HepG2 (cell line): ENCODE data around the gene SPAG7. TPM values are rescaled to one million over a fixed set of nuclear protein-coding genes. Genes with fewer than 3 reads are reported as not detected.

ENCODE experiments used
- ATF1 ChIP-seq: IDR thresholded peaks from 2 replicates; pipeline ENCODE4 v1.6.1; 2016; ENCODE audit warnings: mild to moderate bottlenecking, control low read depth
- FIP1L1 ChIP-seq: fragments of 200-400 bp; formaldehyde crosslinking; IDR thresholded peaks from 2 replicates; pipeline ENCODE4 v1.6.1; 2018; ENCODE audit warnings: low read depth, mild to moderate bottlenecking, low read length, moderate library complexity, borderline replicate concordance; ENCODE audit not compliant: insufficient read depth
- HIVEP1 ChIP-seq: sonication (generic); formaldehyde crosslinking; IDR thresholded peaks from 2 replicates; pipeline ENCODE4 v1.4.0; 2020; ENCODE audit warnings: mild to moderate bottlenecking, missing genetic modification reagents
- IKZF1 ChIP-seq: fragments of 450-650 bp; IDR thresholded peaks from 2 replicates; pipeline ENCODE4 v1.7.1; 2016
- IRX3 ChIP-seq: sonication (generic); formaldehyde crosslinking; IDR thresholded peaks from 2 replicates; pipeline ENCODE4 v1.8.1; 2023; ENCODE audit warnings: mild to moderate bottlenecking, low read depth, missing genetic modification reagents, borderline replicate concordance
- KDM6A ChIP-seq: IDR thresholded peaks from 2 replicates; pipeline ENCODE4 v1.6.1; 2016; ENCODE audit warnings: low read depth
- MIER3 ChIP-seq: IDR thresholded peaks from 2 replicates; pipeline ENCODE4 v1.6.1; 2016; ENCODE audit warnings: missing compliant biosample characterization, borderline replicate concordance
- MXI1 ChIP-seq: IDR thresholded peaks from 3 replicates; pipeline ENCODE4 v1.6.1; 2012; ENCODE audit warnings: low read depth, low read length, inconsistent platforms, borderline replicate concordance
- NCOA2 ChIP-seq: sonication (generic); formaldehyde crosslinking; IDR thresholded peaks from 2 replicates; pipeline ENCODE4 v1.8.0; 2022; ENCODE audit warnings: inconsistent platforms
- NPAS2 ChIP-seq: sonication (generic); formaldehyde crosslinking; IDR thresholded peaks from 2 replicates; pipeline ENCODE4 v1.8.0; 2022; ENCODE audit warnings: mild to moderate bottlenecking, missing genetic modification reagents, borderline replicate concordance
- POGZ ChIP-seq: sonication (generic); formaldehyde crosslinking; IDR thresholded peaks from 2 replicates; pipeline ENCODE4 v1.4.0; 2020; ENCODE audit warnings: mild to moderate bottlenecking, missing genetic modification reagents
- POLR2G ChIP-seq: fragments of 200-400 bp; formaldehyde crosslinking; IDR thresholded peaks from 2 replicates; pipeline ENCODE4 v1.6.1; 2018; ENCODE audit warnings: mild to moderate bottlenecking, low read depth, low read length, moderate library complexity
- SAP130 ChIP-seq: IDR thresholded peaks from 2 replicates; pipeline ENCODE4 v1.6.1; 2016; ENCODE audit warnings: low read depth
- SRSF1 ChIP-seq: fragments of 200-400 bp; formaldehyde crosslinking; optimal IDR thresholded peaks from 2 replicates; pipeline ENCODE3; 2017; ENCODE audit warnings: mild to moderate bottlenecking, low read depth, low read length, moderate library complexity
- SSRP1 ChIP-seq: IDR thresholded peaks from 2 replicates; pipeline ENCODE4 v1.6.1; 2016; ENCODE audit warnings: control low read depth
- TCF12 ChIP-seq, 2 experiments: fragments of 450-650 bp in 1 of 2; sonication (generic) in 1 of 2; formaldehyde crosslinking in 1 of 2; IDR thresholded peaks; 2 replicates each; pipeline versions ENCODE4 v1.6.1 to v1.8.0; 2017 to 2022; ENCODE audit warnings: antibody characterized with exemption in 1 of 2, mild to moderate bottlenecking in 1 of 2, missing genetic modification reagents in 1 of 2, moderate library complexity in 1 of 2
- ZEB1 ChIP-seq: IDR thresholded peaks from 2 replicates; pipeline ENCODE4 v1.6.1; 2012; ENCODE audit warnings: mild to moderate bottlenecking, low read depth, inconsistent platforms; ENCODE audit not compliant: insufficient replicate concordance
- ZNF263 ChIP-seq: sonication (generic); formaldehyde crosslinking; IDR thresholded peaks from 2 replicates; pipeline ENCODE4 v1.4.0; 2020; ENCODE audit warnings: missing genetic modification reagents
- ZNF335 ChIP-seq: sonication (generic); formaldehyde crosslinking; IDR thresholded peaks from 2 replicates; pipeline ENCODE4 v1.4.0; 2020; ENCODE audit warnings: missing genetic modification reagents
- ZNF549 ChIP-seq: sonication (generic); formaldehyde crosslinking; IDR thresholded peaks from 2 replicates; pipeline ENCODE4 v1.5.0; 2020; ENCODE audit warnings: missing genetic modification reagents
- ZNF605 ChIP-seq: sonication (generic); formaldehyde crosslinking; IDR thresholded peaks from 2 replicates; pipeline ENCODE4 v1.8.0; 2022; ENCODE audit warnings: mild to moderate bottlenecking, missing genetic modification reagents
- ZNF772 ChIP-seq: sonication (generic); formaldehyde crosslinking; IDR thresholded peaks from 2 replicates; pipeline ENCODE4 v1.5.0; 2020; ENCODE audit warnings: mild to moderate bottlenecking, missing genetic modification reagents
- ZNF883 ChIP-seq: sonication (generic); formaldehyde crosslinking; IDR thresholded peaks from 2 replicates; pipeline ENCODE4 v1.5.1; 2020; ENCODE audit warnings: mild to moderate bottlenecking, missing genetic modification reagents; ENCODE audit errors: not compliant biosample characterization
- polyA plus RNA-seq, 8 experiments: library from polyadenylated mRNA; depleted of rRNA in 3 of 8; stranded (reverse) in 7 of 8; unstranded in 1 of 8; fragments of >200 nt; fragmentation: Illumina TruSeq in 4 of 8; extraction: Trizol in 4 of 8; gene quantifications; 2 replicates each; pipeline versions ENCODE4 v1.2.1 to v1.2.3, GENCODE V29; 2011 to 2016; ENCODE audit warnings: low read depth in 4 of 8, missing spikeins in 1 of 8, mixed read lengths in 1 of 8; ENCODE audit not compliant: insufficient read depth in 1 of 8
- total RNA-seq, 5 experiments: library from RNA; depleted of rRNA; stranded (reverse); fragments of >200 nt; fragmentation: Illumina TruSeq; extraction: Trizol; gene quantifications; 2 replicates each; pipeline ENCODE4 v1.2.3, GENCODE V29; 2016; ENCODE audit warnings: low read depth in 1 of 5
- TF ChIP-seq, protein P1 (sequence below): sonication (generic); formaldehyde crosslinking; IDR thresholded peaks from 2 replicates; pipeline ENCODE4 v1.4.0; 2020; ENCODE audit warnings: missing genetic modification reagents
- TF ChIP-seq, protein P2 (sequence below): sonication (generic); formaldehyde crosslinking; IDR thresholded peaks from 2 replicates; pipeline ENCODE4 v1.5.0; 2020; ENCODE audit warnings: missing genetic modification reagents
- TF ChIP-seq, protein P3 (sequence below): sonication (generic); formaldehyde crosslinking; IDR thresholded peaks from 2 replicates; pipeline ENCODE4 v1.5.0; 2020; ENCODE audit warnings: mild to moderate bottlenecking, missing genetic modification reagents
- TF ChIP-seq, protein P4 (sequence below): sonication (generic); formaldehyde crosslinking; IDR thresholded peaks from 2 replicates; pipeline ENCODE4 v1.4.0; 2020; ENCODE audit warnings: missing genetic modification reagents, low read depth, mild to moderate bottlenecking, borderline replicate concordance

The SPAG7 gene
- total and polyA plus RNA-seq, 2 of the 13 experiments (the other 11 are each of a cell fraction or from before 2014, with no cell fraction given): 51.0 to 59.0 TPM

DNA sequence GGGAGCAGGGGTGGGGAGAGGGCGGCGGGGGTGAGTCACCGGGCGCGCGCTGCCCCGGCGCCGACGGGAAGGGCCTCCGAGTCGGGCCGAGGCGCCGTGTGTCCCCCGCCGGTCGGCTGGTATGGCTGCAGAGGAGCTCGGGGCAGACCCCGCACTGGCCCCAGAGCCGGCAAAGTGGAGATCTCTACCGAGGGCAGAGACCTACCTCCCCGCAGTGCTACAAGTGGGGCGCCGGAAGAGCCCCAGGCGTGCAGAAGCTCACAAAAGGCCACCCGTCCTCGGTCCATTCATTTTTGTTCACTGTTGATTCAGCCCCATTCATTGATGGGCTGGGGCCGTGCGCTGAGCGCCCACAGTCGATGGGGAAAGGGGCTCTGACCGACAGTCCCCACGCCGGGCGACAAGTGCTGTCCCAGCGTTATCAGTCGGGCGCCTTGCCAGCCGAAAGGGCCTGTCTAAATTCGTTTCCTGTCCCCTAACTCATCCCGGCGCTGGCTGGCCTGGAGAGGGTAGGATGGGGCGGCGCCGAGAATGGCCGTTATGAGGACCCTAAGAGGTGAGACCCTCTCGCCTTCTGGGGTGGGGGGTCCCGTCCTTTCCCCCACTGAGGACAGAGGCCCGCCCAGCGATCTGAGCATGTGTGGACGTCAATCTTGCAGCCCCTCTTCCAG is 17.4 kb downstream of the SPAG7 start (continued):
- TF ChIP-seq, protein P1, sequence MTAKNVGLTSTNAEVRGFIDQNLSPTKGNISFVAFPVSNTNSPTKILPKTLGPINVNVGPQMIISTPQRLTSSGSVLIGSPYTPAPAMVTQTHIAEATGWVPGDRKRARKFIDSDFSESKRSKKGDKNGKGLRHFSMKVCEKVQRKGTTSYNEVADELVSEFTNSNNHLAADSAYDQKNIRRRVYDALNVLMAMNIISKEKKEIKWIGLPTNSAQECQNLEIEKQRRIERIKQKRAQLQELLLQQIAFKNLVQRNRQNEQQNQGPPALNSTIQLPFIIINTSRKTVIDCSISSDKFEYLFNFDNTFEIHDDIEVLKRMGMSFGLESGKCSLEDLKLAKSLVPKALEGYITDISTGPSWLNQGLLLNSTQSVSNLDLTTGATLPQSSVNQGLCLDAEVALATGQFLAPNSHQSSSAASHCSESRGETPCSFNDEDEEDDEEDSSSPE (CRISPR knock-in tag): 0 out of 2 replicates have a peak, but pooled peaks have one; percentile 8
- TF ChIP-seq KDM6A (CRISPR knock-in tag): no peak
- no peak for TF ChIP-seq NPAS2
- no peak for TF ChIP-seq SRSF1
- no peak for TF ChIP-seq IRX3 (CRISPR knock-in tag)
- TF ChIP-seq NCOA2: no peak
- TF ChIP-seq, protein P2, sequence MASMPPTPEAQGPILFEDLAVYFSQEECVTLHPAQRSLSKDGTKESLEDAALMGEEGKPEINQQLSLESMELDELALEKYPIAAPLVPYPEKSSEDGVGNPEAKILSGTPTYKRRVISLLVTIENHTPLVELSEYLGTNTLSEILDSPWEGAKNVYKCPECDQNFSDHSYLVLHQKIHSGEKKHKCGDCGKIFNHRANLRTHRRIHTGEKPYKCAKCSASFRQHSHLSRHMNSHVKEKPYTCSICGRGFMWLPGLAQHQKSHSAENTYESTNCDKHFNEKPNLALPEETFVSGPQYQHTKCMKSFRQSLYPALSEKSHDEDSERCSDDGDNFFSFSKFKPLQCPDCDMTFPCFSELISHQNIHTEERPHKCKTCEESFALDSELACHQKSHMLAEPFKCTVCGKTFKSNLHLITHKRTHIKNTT: no peak
- no peak for TF ChIP-seq MIER3 (CRISPR knock-in tag)
- no peak for TF ChIP-seq ATF1 (CRISPR knock-in tag)
- peak; percentile 13; the same call in 1 of the 2 replicates for TF ChIP-seq ZNF335
- no peak for TF ChIP-seq ZNF549
- TF ChIP-seq, protein P3, sequence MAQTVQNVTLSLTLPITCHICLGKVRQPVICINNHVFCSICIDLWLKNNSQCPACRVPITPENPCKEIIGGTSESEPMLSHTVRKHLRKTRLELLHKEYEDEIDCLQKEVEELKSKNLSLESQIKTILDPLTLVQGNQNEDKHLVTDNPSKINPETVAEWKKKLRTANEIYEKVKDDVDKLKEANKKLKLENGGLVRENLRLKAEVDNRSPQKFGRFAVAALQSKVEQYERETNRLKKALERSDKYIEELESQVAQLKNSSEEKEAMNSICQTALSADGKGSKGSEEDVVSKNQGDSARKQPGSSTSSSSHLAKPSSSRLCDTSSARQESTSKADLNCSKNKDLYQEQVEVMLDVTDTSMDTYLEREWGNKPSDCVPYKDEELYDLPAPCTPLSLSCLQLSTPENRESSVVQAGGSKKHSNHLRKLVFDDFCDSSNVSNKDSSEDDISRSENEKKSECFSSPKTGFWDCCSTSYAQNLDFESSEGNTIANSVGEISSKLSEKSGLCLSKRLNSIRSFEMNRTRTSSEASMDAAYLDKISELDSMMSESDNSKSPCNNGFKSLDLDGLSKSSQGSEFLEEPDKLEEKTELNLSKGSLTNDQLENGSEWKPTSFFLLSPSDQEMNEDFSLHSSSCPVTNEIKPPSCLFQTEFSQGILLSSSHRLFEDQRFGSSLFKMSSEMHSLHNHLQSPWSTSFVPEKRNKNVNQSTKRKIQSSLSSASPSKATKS: no peak
- TF ChIP-seq POGZ (CRISPR knock-in tag): 0 out of 2 replicates have a peak, but pooled peaks have one; percentile 28
- TF ChIP-seq SAP130 (CRISPR knock-in tag): peak; percentile 40; the same call in 1 of the 2 replicates
- peak; percentile 51; the same call in 1 of the 2 replicates for TF ChIP-seq HIVEP1 (CRISPR knock-in tag)
- TF ChIP-seq ZNF772 (CRISPR knock-in tag): 0 out of 2 replicates have a peak, but pooled peaks have one; percentile 9
- peak; percentile 34 for TF ChIP-seq POLR2G
- no peak for TF ChIP-seq FIP1L1
- no peak for TF ChIP-seq SSRP1 (CRISPR knock-in tag)
- TF ChIP-seq ZNF263: no peak
- no peak for TF ChIP-seq IKZF1
- peak; percentile 31; the same call in 1 of the 2 replicates for TF ChIP-seq ZNF605 (CRISPR knock-in tag)
- TF ChIP-seq TCF12 (IDR thresholded peaks at IDR 0.05): no peak
- TF ChIP-seq TCF12 (CRISPR knock-in tag; IDR thresholded peaks at IDR 0.05): 0 out of 2 replicates have a peak, but pooled peaks have one; percentile 48
- TF ChIP-seq ZNF883: peak; percentile 18
- TF ChIP-seq ZEB1: peak; percentile 65
- TF ChIP-seq, protein P4, sequence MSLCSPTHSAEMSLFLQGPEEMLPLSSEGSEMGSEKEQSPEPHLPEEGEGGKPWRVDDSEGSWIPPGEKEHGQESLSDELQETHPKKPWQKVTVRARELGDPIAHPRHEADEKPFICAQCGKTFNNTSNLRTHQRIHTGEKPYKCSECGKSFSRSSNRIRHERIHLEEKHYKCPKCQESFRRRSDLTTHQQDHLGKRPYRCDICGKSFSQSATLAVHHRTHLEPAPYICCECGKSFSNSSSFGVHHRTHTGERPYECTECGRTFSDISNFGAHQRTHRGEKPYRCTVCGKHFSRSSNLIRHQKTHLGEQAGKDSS: no peak
- TF ChIP-seq MXI1: 0 out of 3 replicates have a peak, but pooled peaks have one; percentile 2
